ENCODE measurements around the gene NCAPH2. TPM values are rescaled to one million over a fixed set of nuclear protein-coding genes. Genes with fewer than 3 reads are reported as not detected.

NCAPH2 gene
- total and polyA plus RNA-seq, 3 donors from 2014 or later = 67.4 to 89.2 (median 88.5) TPM

DNA sequence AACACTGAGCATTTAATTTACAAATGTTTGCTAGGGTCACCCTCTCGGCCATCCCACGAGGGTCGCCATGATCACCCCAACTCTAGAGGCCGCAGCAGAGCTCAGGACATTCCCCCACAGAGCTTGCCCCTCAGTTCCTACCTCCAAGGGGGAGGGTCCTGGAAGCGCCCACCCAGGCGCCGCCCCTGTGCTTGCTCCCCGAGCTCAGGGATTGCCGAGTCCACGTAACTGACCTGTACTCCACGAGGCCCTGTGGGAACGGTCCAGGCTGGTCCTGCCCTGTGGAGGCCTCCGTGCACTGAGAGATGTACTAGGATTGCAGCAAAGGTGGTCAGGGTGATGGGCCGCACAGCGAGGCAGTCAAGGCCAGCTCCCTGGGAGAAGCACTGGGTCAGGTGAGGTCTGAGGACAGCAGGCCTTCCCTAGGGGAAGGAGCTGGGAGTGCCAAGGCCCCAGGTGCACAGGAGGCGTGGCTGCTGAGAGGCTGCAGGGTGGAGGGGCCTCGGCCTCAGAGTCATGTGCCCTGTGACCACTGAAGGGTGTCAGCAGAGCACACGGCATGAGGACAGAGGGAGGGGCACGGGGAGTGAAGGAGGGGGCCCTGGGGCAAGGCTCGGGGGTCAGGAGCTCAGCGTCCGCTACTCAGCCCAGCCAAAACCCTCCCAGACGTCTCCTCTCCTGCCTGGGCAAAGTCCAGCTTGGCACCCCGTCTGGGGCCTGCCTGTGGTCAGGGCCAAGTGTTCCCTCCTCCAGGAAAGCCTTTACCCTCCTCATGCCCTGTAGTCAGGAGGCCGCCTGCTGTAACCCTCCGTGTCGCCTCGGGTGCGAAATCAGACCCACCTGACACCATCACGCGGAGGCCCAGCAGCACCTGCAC, 23.8 kb upstream of the NCAPH2 start:
- H3K4me3 ChIP-seq = no peak overlapping the region
- no peaks in the 10 kb centered on the region for H3K4me1 ChIP-seq
- H3K9me3 ChIP-seq = no peaks in the 10 kb centered on the region
- intact Hi-C loops (cut with DNase I; ENCODE audit: low total_unique reads) = no loop called here
- WGBS, 2 donors = 86 to 88% methylated on average over 14 to 31 of the region's 31 CpGs
- H3K27ac ChIP-seq = no peak overlapping the region
- H3K27me3 ChIP-seq = no peaks in the 10 kb centered on the region
- H3K36me3 ChIP-seq (ENCODE audit: low read depth, missing control alignments) = no peaks in the 10 kb centered on the region
- no peak for DNase-seq
- TF ChIP-seq, protein P1, sequence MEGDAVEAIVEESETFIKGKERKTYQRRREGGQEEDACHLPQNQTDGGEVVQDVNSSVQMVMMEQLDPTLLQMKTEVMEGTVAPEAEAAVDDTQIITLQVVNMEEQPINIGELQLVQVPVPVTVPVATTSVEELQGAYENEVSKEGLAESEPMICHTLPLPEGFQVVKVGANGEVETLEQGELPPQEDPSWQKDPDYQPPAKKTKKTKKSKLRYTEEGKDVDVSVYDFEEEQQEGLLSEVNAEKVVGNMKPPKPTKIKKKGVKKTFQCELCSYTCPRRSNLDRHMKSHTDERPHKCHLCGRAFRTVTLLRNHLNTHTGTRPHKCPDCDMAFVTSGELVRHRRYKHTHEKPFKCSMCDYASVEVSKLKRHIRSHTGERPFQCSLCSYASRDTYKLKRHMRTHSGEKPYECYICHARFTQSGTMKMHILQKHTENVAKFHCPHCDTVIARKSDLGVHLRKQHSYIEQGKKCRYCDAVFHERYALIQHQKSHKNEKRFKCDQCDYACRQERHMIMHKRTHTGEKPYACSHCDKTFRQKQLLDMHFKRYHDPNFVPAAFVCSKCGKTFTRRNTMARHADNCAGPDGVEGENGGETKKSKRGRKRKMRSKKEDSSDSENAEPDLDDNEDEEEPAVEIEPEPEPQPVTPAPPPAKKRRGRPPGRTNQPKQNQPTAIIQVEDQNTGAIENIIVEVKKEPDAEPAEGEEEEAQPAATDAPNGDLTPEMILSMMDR (IDR thresholded peaks at IDR 0.05) = no peak
- TF ChIP-seq POLR2A (IDR thresholded peaks at IDR 0.05) = no peak

DNA sequence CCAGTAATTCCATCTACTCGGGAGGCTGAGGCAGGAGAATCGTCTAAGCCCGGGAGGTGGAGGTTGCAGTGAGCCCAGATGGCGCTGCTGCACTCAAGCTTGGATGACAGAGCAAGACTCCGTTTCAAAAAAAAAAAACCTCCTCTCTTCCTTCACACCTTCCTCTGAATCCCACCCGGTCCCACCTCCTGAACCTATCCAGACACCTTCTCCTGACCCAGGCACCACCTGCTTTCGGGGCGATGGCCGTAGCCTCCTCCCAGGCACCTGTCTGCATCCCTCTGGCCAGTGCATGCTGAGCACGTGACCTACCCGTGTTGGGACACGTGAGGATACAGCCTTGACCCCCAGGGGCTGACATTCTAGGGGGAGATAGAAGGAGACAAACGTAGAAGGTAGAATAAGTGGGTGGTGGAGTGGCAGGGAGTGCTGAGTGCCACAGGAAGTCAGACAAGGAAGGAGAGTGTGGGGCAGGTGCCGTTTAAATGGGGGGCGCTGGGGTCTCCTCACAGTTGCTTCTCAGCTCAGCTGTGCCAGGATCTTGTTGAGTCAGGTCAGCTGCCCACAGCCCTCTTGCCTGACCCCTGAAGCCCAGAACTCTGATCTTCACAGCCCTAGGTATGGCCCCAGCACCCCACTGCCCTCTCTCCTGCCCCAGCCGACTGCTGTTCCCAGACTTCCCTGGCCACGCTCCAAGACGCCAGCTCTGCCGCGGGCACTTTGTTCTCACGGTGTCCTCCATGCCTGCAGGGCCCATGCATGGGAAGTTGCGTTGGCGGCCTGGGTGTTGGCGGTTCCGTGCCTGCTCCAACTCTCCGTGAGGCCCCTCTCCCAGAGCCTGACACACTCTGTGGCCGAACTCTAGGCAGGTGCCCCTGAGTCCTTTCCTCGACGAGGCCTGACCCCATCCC, 22.5 kb upstream of the NCAPH2 start:
- intact Hi-C loops (cut with DNase I; ENCODE audit: low total_unique reads) = no loop called here
- Histone ChIP-seq H3K9me3 (no peaks in the 10 kb centered on the region), H3K4me3 (no peak overlapping the region), H3K4me1 (no peaks in the 10 kb centered on the region), H3K27me3 (no peaks in the 10 kb centered on the region), H3K27ac (no peak overlapping the region), H3K36me3 (ENCODE audit: low read depth, missing control alignments) (no peaks in the 10 kb centered on the region)
- no peak for TF ChIP-seq POLR2A (IDR thresholded peaks at IDR 0.05)
- TF ChIP-seq, protein P1 (IDR thresholded peaks at IDR 0.05) = no peak
- no peak for DNase-seq
- 71 to 74% methylated on average over 18 to 29 of the region's 29 CpGs for WGBS, 2 donors

DNA sequence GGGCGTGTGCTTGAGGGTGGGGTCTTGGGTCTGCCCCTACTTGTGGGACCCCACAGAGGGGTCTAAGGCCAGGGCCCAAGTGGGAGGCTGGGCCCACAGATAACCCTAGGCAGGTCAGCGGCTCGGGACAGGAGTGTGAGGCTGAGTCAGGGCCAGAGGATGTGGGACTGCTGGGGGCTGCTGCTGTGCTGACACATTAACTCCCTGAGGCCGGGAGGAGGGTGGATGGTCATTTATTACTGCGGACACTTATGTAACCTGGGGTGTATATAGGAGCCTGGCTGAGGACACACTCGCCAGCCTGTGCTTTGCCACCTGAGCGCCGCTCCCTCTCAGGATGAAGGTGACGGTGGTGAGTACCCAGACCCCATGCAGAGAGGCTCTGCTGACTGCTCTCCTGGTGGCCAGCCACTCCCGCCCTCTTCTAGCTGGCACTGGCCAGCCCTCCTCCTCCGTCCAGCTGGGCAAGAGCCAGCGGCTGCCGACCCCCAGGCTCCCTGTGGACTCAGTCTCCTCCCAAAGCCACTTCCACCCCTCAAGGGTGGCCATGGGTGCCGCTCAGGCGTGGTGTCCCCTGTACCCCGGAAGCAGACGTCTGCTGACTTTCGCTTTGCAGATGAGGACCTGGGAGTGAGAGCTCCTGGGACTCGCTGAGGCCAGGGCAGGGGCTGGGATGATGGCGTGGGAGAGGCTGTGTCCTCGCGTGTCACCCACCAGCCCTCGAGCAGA, 21.3 kb upstream of the NCAPH2 start, which contains the start of gene MIOX:
MIOX (plus strand) TSS at position 299 of the 729 bp plus-strand sequence; CDS start at position 338, 39 bp downstream.
- intact Hi-C loops (cut with DNase I; ENCODE audit: low total_unique reads) = no loop called here
- Histone ChIP-seq H3K9me3 (no peaks in the 10 kb centered on the region), H3K4me3 (no peak within 1 kb of the TSS), H3K27me3 (no peaks in the 10 kb centered on the region), H3K27ac (no peak within 1 kb of the TSS), H3K36me3 (ENCODE audit: low read depth, missing control alignments) (no peaks in the 10 kb centered on the region), H3K4me1 (no peaks in the 10 kb centered on the region)
- WGBS, 2 donors = 79% methylated on average over 18 to 23 of the region's 23 CpGs
- TF ChIP-seq, protein P1 (IDR thresholded peaks at IDR 0.05) = no peak
- DNase-seq = no peak

DNA sequence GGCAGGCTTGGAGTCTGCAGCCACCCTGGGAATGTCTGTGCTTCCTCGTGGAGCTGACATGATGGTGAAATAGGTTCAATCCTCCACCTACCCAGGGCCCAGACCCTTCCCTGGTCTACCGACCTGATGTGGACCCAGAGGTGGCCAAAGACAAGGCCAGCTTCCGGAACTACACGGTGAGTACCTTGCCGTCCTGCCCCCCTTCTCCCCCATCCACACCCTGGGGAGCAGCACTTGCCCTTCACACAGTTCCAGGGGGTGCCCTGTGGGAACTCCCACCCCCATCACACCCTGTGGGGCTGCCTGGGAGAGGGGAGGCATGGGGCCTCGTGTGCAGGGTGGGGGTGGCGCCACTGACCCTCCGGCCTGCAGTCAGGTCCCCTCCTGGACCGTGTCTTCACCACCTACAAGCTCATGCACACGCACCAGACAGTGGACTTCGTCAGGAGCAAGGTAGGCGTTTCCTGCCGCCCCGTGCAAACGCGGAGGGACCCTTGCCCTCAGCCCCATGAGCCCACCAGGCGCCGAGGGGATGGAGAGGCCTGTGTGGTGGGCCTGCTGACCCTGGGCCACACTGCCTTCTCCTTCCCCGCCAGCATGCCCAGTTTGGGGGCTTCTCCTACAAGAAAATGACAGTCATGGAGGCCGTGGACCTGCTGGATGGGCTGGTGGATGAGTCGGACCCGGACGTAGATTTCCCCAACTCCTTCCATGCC, 20.6 kb upstream of the NCAPH2 start:
- TF ChIP-seq, protein P1 (IDR thresholded peaks at IDR 0.05) = no peak
- no peak for TF ChIP-seq POLR2A (IDR thresholded peaks at IDR 0.05)
- Histone ChIP-seq H3K27me3 (no peaks in the 10 kb centered on the region), H3K4me1 (no peaks in the 10 kb centered on the region), H3K27ac (no peak overlapping the region), H3K4me3 (no peak overlapping the region), H3K9me3 (no peaks in the 10 kb centered on the region), H3K36me3 (ENCODE audit: low read depth, missing control alignments) (no peaks in the 10 kb centered on the region)
- intact Hi-C loops (cut with DNase I; ENCODE audit: low total_unique reads) = no loop called here
- no peak for DNase-seq
- WGBS, 2 donors = 88 to 91% methylated on average over 22 of the region's 23 CpGs
